CMK (cell line): ENCODE measurements around the gene DNAH9.

Experiments
- DNase-seq: peaks from one replicate; pipeline ENCODE4 v3.0.0-alpha.2; 2010; ENCODE audit warnings: low read depth

Gene DNAH9

DNA sequence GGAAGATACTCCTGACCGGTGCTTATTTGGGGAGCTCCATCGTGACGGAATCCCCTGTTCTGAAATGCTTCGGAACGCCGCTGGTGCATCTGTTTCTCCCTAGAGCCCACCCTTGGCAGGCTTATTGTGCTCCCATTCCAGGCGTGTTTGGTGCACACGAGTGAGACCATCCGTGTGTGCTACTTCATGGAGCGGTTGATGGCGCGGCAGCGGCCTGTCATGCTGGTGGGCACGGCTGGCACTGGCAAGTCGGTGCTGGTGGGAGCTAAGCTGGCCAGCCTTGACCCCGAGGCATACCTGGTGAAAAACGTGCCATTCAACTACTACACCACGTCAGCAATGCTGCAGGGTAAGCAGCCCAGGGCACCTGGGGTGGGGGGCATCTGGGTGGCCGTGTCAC, 170.7 kb downstream of the DNAH9 start:
- DNase-seq = no peak

GRCh38 chr17:11772031-11772430, 173.8 kb downstream of the DNAH9 start:
- DNase-seq = no peak

DNA sequence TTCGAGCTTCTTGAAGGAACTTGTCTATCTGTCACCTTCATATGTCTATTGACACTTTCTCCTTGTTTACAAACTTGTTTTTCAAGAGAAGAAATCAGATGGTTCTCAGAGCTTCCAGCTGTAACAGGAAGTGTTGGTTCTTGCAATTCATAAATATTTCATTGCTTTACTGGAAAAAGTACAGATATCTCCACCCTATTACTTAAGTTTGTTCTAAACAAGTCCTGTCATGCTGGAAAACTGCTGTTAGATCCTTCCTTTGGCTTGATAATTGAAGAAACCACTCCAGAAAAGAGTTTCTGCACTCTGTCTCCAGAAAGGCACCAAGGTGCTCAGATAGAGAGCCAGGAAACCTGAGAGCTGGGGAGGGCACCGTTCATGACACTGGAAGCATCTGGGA, 181.6 kb downstream of the DNAH9 start:
- no peak for DNase-seq

DNA sequence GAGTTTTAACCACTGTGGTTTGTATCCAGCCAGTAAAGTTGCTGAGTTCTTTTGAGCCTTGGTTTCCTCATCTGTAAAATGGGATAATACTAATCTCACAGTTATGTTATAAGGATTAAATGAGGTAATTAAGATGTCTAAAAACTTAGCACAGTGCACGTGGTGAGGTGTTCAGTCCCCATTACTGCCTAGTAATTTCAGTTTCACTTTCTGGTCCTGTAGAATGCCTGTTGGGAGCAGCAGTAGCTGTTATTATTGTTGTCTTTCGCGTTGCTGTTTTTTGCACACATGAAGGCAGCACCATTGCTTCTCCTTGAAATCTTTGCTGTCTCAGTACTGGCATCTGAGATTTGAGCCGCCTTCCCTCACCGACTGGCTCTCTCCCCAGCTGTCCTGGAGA, 182.4 kb downstream of the DNAH9 start:
- DNase-seq = no peak

- DNase-seq = no peak
These were observed 188.6 kb downstream of the DNAH9 start for GRCh38 chr17:11786711-11787438.

GRCh38 chr17:11795906-11796305, 197.6 kb downstream of the DNAH9 start:
- no peak for DNase-seq

DNA sequence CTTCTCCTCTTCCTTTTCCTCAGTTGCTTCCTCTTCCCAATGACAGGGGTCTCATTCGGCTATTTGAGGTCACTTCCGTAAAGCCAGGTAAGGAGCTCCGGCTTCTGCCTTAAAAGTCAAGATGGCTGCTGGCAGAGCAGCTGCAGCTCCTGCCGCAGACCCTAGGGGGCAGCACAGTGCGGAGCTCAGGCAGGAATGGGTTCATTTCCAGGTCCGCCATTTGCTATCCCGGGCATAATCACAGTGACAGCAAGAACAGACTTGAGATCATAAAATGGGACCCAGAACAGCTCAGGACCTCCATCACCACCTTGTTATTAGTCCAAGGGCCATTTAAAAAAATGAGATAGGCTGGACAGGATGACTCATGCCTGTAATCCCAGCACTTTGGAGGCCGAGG, 199.5 kb downstream of the DNAH9 start:
- DNase-seq = no peak

- DNase-seq = no peak
These were observed 205.1 kb downstream of the DNAH9 start for GRCh38 chr17:11803231-11803969.

- no peak for DNase-seq
These were observed 206.9 kb downstream of the DNAH9 start for GRCh38 chr17:11805138-11805537.

DNA sequence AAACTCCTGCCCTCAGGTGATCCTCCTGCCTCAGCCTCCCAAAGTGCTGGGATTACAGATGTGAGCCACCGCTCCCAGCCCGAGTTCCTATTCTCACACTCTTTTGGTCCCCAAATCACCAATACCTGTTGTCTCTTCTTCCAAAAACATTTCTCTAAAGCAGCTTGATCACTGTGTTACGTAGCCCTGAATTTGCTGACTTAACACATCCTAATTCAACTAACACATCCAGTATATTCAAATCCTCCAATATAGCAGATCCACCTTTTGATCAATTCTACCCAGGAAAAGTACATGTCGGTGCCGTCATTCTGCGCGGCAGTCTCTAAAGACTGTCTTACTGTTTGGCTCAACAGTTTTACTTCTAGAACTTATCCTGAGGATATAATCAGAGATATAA, 207.7 kb downstream of the DNAH9 start:
- DNase-seq = no peak

DNA sequence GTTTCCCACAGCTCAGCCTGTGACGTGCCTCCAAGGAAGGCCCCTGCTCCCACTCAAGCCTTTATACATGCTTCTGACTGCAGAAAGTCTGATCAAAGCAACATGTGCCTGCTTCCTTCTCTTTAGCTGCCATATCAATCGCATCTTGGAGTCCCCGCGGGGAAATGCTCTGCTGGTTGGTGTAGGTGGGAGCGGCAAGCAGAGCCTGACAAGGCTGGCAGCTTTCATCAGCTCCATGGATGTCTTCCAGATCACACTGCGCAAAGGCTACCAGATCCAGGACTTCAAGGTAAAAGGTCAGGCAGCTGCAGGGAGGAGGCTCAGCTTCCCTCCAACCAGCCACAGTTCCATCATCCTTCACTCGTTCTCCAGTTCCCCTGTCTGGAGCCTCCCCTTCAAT, 209.3 kb downstream of the DNAH9 start:
- no peak for DNase-seq

GRCh38 chr17:11813278-11813677, 215.0 kb downstream of the DNAH9 start:
- DNase-seq = no peak

DNA sequence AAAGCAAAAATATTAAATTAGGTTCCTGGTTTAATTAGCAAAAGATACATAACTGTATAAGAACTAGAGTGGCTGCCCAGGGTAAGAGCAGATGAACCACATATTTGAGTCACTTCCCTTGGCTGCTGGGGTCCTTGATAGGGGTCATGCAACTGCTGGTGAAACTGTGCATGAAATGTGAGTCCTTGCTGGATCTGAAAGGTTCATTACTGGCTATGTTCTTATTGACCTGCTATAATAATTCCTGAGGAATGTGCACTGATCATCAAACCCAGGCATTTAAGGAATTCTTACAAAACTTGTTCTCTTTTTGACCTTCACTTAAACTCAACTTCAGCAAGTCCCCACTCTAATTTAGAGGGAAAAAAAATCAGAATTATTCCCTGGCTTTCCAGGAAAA, 215.6 kb downstream of the DNAH9 start:
- no peak for DNase-seq

DNA sequence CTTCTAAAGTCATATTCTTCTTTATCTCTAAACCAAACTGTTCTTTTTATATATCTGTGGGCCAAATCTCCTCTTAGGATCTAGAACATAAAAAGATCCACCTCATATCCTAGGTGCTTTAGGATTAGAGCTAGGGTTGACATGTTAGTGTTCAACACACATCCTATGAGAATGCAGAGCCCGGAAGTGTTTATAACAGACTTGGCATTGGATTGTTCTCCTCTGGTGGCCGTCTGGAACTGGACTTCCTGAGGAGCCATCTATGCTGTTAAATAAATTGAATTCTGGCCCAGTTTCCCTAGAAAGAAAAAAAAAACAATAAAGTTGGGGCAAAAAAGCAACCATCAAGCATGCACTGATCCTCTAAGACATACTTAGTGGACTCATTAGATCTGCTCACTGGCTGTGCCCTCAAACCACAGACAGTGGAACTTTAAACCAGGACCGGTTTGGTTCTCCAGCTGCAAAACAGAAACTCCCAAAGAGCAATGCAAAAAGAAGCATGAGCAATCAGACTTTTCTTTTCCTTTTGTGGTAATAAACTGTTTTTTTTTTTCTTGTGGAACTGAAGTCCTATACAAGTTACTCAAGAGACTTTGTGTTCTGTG, 216.5 kb downstream of the DNAH9 start:
- DNase-seq = no peak

DNA sequence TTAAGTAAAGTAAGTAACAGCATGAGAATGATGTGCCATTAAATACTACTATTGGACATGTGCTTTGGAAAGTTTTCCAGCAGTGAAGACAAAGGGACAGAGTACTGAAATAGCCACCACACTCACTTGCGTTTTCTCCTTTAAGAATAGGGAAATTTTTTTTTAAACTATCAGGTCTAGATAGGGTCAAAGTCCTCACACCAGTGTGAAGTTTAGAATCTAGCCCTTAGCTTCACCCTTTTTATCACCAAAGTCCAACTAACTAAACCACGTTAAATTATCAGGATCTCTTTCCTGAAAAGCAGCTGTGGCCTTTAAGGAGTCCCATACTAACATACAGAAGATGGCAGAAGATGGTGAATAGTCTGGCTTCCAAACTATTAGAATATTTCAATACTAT, 218.1 kb downstream of the DNAH9 start:
- DNase-seq = no peak

GRCh38 chr17:11823862-11824261, 225.6 kb downstream of the DNAH9 start:
- no peak for DNase-seq

DNA sequence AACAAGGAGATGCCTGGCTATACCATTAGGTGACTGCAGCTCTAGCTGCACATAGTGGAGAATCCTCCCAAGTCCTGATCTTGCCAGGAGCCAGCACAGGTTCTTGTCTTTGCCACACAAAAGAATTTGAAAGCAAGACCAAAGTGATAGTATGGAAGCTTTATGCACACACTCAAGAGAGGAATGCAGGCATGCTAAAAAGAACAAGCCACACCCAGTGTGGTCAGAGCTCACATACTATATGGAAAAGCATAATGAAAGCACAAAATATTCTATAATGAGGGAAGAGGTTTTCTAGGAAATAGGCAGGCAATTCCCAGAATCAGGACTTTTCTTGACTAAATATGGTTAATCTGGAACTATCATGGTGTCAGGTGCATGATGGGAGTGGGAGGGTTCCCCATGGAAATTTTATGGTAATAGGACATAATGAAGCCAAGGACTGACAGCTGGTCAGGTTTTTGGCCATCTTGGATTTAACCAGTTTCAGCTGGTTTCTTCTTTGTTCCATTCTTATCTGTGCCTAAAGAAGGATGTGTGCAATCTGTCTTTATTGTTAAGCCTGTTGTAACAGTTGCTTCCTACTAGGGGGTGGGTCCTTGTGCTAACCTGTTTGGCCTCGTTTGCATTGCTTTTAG, 227.4 kb downstream of the DNAH9 start:
- no peak for DNase-seq

DNA sequence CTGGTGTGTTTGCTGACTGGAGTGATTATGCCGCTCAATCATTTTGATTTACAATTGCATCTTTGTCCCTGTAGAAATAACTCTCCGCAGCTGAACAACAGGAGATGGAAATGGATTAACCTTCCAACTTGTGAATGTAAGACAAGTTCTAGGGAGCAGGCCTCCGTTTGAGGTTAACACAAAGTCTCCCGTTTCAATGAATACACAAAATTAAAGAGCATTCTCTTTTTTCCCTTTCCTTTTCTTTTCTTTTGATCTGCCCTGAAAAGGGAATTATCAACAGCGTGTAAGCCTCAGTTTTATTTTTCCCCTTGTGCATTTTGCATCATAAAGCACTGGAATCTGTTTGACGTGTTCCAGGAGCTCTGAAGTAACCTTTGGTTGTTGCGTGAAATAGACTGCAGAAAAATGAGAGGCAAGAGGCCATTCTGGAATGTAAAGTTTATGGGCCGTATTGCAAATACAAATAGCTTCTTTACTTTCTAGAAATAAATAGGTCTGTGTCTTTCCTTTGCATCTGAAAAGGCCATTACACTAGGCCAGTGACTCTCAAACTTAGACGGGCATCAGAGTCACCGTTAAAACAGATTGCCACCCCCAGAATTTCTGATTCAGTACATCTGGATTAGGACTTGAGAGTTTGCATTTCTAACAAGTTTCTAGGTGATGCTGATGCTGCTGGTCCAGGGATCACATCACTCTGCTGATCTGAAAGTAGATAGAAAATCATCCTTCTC, 234.3 kb downstream of the DNAH9 start:
- DNase-seq = no peak

DNA sequence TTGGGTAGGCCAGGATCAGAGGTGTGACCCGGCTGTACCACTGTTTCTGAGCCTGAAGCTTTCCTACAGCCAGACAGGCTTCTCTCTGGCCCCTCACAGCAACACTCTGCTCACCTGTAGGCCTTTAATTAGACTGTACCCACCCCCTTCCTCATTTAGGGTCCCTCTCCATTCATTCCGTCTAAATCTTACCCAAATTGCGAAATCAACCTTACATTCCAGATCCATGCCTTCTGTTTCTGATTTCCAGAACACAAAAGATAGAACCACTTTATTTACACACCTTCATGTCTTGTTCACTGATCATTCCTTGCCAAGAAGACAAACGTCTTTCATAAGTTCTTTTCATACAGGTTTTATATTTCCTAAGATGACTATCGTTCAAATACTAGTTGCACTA, 238.2 kb downstream of the DNAH9 start:
- no peak for DNase-seq

GRCh38 chr17:11840052-11840451, 241.8 kb downstream of the DNAH9 start:
- DNase-seq = no peak

GRCh38 chr17:11840831-11841230, 242.6 kb downstream of the DNAH9 start:
- no peak for DNase-seq

GRCh38 chr17:11848330-11848729, 250.1 kb downstream of the DNAH9 start:
- DNase-seq = no peak
